BE2C (cell line): ENCODE data around the gene OPTN.
"Not testable (repeated sequence)": the region's sequence is repeated elsewhere in the genome, so short reads cannot be mapped to it uniquely, and the experiment has no call there.

ENCODE experiments used
- DNase-seq: peaks from one replicate; pipeline ENCODE4 v3.0.0-alpha.2; 2020
- H3K27me3 ChIP-seq: fragments of 250-450 bp; sonication (Bioruptor Pico); 2 replicates; pipeline ENCODE4 v1.5.1; 2020; ENCODE audit warnings: mild to moderate bottlenecking
- H3K36me3 ChIP-seq: fragments of 250-450 bp; sonication (Bioruptor Pico); 2 replicates; pipeline ENCODE4 v1.5.1; 2020; ENCODE audit warnings: mild to moderate bottlenecking
- H3K4me1 ChIP-seq: fragments of 250-450 bp; sonication (Bioruptor Pico); 2 replicates; pipeline ENCODE4 v1.5.1; 2020
- H3K4me3 ChIP-seq: 2 replicates; pipeline ENCODE4 v1.5.1; 2011; ENCODE audit warnings: low read depth, low read length
- H3K9me3 ChIP-seq: fragments of 250-450 bp; sonication (Bioruptor Pico); 2 replicates; pipeline ENCODE4 v1.5.1; 2020
- TF ChIP-seq, protein P1 (sequence below): IDR thresholded peaks from 2 replicates; pipeline ENCODE4 v1.5.1; 2012; ENCODE audit warnings: mild to moderate bottlenecking, low read depth, low read length

The OPTN gene

DNA sequence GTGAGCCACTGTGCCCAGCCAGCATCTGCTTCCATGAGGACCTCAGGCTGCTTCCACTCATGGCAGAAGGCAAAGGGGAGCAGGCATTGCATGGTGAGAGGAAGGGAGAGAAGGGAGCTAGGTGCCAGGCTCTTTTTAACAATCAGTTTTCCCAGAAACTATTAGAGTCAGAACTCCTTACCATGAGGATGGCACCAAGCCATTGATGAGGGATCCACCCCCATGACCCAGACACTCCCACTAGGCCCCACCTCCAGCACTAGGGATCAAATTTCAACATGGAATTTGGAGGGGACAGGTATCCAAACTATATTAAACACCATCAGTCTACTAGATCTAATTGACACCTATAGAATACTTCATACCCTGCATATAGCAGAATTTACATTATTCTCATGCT lies 47.2 kb downstream of the OPTN start:
- TF ChIP-seq, protein P1, sequence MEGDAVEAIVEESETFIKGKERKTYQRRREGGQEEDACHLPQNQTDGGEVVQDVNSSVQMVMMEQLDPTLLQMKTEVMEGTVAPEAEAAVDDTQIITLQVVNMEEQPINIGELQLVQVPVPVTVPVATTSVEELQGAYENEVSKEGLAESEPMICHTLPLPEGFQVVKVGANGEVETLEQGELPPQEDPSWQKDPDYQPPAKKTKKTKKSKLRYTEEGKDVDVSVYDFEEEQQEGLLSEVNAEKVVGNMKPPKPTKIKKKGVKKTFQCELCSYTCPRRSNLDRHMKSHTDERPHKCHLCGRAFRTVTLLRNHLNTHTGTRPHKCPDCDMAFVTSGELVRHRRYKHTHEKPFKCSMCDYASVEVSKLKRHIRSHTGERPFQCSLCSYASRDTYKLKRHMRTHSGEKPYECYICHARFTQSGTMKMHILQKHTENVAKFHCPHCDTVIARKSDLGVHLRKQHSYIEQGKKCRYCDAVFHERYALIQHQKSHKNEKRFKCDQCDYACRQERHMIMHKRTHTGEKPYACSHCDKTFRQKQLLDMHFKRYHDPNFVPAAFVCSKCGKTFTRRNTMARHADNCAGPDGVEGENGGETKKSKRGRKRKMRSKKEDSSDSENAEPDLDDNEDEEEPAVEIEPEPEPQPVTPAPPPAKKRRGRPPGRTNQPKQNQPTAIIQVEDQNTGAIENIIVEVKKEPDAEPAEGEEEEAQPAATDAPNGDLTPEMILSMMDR, result no peak
- no peak for DNase-seq
- no peaks in the 10 kb centered on the region for H3K4me1 ChIP-seq
- no peak overlapping the region for H3K4me3 ChIP-seq
- H3K27me3 ChIP-seq, result no peaks in the 10 kb centered on the region
- no peaks in the 10 kb centered on the region for H3K9me3 ChIP-seq
- H3K36me3 ChIP-seq, result no peaks in the 10 kb centered on the region

DNA sequence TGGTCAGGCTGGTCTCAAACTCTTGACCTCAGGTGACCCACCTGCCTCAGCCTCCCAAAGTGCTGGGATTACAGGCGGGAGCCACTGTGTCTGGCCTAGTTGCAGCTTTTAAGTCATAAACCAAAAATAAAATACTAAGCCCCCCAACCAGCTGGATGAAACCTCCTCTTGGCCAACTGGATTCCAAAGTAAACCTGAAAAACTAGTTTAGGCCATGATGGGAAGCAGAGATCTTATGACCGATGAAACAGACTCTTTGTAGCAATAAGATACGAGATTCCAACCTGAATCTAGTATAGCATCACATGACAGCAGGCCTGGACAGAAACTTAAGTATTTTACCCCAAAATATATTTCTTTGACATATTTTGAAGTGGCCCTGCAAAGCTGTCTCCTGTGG lies 52.3 kb downstream of the OPTN start:
- TF ChIP-seq, protein P1, result no peak
- Histone ChIP-seq H3K9me3 (no peaks in the 10 kb centered on the region), H3K36me3 (no peaks in the 10 kb centered on the region), H3K4me1 (no peaks in the 10 kb centered on the region), H3K4me3 (no peak overlapping the region), H3K27me3 (no peaks in the 10 kb centered on the region)
- no peak for DNase-seq

DNA sequence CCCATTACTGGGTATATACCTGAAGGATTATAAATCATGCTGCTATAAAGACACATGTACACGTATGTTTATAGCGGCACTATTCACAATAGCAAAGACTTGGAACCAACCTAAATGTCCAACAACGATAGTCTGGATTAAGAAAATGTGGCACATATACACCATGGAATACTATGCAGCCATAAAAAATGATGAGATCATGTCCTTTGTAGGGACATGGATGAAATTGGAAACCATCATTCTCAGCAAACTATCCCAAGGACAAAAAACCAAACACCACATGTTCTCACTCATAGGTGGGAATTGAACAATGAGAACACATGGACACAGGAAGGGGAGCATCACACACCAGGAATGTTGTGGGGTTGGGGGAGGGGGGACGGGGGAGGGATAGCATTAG lies 55.9 kb downstream of the OPTN start:
- H3K36me3 ChIP-seq, H3K27me3 ChIP-seq, H3K9me3 ChIP-seq, H3K4me1 ChIP-seq, H3K4me3 ChIP-seq, DNase-seq: not testable (repeated sequence)

DNA sequence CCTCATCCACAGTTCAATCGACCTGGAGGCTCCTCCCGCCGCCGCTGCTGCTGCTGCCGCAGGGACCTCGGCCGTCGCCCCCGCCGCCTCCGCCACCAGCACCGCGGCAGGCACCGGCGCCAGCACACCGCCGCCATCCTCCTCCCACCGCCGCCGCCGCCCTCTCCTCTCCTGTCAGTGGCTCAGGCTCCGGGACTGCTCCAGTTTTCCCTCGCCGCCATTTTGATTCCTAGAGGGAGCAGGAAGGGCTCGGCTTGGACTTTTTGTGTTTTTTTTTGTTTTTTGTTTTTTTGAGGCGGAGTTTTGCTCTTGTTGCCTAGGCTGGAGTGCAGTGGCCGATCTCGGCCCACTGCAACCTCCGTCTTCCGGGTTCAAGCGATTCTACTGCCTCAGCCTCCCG lies 58.4 kb downstream of the OPTN start:
- H3K27me3 ChIP-seq, result no peaks in the 10 kb centered on the region
- peak; percentile 14 for DNase-seq
- H3K4me1 ChIP-seq, result no peaks in the 10 kb centered on the region
- TF ChIP-seq, protein P1, result no peak
- H3K4me3 ChIP-seq, result no peak overlapping the region
- no peaks in the 10 kb centered on the region for H3K36me3 ChIP-seq
- no peaks in the 10 kb centered on the region for H3K9me3 ChIP-seq

DNA sequence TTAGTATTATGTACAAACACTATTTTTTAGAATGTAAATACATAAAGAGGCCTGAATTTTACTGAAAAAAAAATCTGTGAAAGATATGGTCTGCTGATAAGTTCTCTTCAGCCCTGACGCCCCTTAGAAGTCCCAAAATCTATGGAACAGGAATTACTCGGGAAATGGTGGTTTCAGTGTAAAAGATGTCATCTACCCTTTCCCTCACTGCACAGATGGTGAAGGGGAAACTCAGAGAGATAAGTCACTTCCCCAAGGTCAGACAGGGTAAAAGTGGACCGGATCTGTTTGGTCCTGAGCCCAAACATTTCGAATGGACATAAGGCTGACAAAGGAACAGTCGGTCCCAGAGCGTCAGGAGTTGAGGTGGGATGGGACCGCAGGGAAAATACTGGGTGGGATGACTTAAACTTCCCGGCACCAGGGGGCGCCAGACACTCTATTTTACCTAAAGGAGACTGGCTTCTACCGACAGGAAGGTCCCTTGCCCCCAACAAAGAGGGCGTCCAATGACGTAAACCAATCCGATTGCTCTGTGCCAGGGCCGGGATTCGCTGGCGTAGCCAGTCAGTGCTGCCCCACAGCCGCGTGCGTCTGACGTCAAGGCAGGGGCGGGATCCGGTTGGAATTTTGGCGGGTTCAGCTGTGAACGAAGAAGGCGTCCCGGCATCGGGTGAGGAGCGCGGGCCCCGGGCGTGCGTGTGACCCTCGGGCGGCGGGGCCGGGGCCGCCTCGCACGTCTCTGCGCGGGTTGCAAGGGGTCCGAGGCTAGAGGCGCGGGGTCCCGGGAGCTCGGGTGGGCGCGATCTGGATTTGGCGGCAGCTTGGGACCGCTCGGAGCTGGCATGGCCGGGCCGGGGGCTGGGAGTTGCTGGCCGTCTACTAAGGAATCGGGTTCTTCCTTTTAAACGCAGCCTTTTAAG lies 61.2 kb downstream of the OPTN start, which contains the start of gene MCM10:
MCM10 (plus strand) TSS at position 625 of the 923 bp plus-strand sequence. CDS start 2,645 bp downstream, outside the sequence.
- TF ChIP-seq, protein P1, result peak; percentile 74
- no peaks in the 10 kb centered on the region for H3K27me3 ChIP-seq
- DNase-seq, result peak; percentile 97
- peaks cover 6% of the 10 kb centered on the region for H3K36me3 ChIP-seq
- no peaks in the 10 kb centered on the region for H3K9me3 ChIP-seq
- no peaks in the 10 kb centered on the region for H3K4me1 ChIP-seq
- peak within 1 kb of the TSS; percentile 90 for H3K4me3 ChIP-seq

DNA sequence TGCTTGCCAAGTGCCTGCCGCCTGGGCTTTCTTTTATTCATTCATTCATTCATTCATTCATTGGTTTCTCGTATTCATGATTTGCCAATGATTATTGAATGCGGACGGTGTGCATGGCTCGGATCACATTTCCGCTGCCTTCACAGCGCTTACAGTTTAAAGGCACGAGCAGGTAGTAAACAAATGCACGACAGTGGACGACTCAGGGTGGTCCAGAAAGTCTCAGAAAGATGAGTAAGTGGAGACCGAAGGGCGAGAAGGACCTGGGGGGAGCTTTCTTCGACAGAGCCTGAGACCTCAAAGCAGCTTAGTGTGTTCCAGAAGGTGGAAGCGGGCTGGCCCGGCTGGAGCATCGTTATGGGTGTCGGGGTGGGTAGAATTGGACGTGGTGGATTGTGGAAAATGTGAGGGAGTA lies 61.9 kb downstream of the OPTN start:
- TF ChIP-seq, protein P1, result no peak
- Histone ChIP-seq H3K27me3 (no peaks in the 10 kb centered on the region), H3K4me1 (no peaks in the 10 kb centered on the region), H3K36me3 (peaks cover 6% of the 10 kb centered on the region), H3K4me3 (peak overlapping the region; percentile 90), H3K9me3 (no peaks in the 10 kb centered on the region)
- peak; percentile 9 for DNase-seq
